ENCODE results near the gene NELL2.

NELL2 gene

GRCh38 chr12:44464180-44464579 lies 411.9 kb downstream of the NELL2 start:
- DNase-seq (ENCODE audit: low read depth): no peak

DNA sequence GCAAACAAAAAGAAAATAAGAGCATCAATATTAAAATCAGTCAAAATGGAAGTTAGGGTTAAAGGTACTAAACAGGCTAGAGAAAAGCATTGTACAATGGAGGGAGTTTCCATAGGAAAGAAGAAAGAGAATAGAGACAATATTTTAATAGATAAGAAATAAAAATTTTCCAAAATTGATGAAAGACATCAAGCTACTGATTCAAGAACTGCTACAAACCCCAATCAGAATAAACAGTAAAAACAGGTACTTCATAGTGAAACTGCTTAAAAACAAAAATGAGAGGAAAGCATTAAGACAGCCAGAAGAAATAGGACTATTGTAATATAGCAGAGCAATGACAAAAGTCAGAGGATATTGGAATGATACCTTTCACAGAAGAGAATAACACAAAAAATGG lies 413.4 kb downstream of the NELL2 start:
- DNase-seq (ENCODE audit: low read depth): no peak

- DNase-seq (ENCODE audit: low read depth): no peak
Observed at GRCh38 chr12:44460261-44460660, 415.9 kb downstream of the NELL2 start.

DNA sequence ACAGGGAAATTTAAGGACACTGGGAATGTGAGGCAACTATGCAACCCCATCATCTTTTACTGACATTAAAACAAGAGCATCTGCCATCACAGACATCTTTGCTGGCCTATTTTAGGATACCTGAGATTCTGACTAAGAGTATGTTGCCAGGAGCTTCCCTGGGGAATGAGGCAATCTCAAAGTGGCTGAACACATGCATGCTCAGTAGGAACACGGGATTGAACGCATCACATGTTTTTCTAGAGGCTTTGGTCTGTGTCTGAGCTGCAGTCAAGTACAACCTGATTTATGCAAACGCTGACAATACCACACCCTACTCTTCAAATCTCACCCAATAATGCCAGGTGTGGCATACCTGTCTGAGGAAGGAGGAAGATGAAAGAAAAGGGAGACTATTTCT lies 416.5 kb downstream of the NELL2 start:
- DNase-seq (ENCODE audit: low read depth): no peak
